ENCODE measurements around the gene TMEM14A.
"Not testable (repeated sequence)": the region's sequence is repeated elsewhere in the genome, so short reads cannot be mapped to it uniquely, and the experiment has no call there.

The TMEM14A gene

DNA sequence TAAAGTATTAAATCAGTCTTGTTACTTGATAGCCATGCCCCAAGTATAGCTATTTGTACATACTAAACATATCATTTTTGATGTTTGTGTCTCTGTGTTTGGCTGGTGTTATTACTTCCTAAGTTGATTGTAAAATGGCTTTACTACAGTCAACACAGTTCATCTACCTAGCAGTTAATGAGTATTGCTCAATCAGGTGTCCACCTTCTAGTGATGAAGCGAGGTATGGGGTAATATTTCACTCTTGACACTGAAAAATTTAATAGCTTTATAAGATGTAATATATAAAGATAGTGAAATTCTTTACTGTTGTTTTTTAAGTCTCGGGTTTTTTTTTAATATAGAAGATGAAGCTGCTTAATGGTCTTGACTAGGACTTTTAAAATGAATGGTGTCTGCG is 18.9 kb downstream of the TMEM14A start:
- no peak overlapping the region for H3K27ac ChIP-seq
- H3K4me3 ChIP-seq: no peak overlapping the region

DNA sequence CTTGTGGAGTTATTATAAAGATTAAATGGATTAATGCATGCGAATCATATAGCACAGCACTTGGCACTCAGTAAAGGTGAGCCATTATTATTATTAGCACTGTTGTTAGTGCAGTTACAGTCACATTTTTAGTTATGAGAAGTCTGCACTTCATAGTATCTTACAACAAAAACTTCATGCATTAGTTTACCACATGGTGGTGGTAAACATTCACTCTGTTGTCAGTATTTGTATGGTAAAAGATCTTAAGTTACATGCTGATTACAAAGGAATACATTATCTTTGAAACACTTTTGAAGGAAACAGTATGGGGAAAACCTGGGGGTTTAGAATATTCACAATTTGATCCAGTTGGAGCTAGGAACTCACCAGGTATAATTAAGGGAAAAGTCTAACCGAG is 20.8 kb downstream of the TMEM14A start:
- no peak overlapping the region for H3K27ac ChIP-seq
- H3K4me3 ChIP-seq: no peak overlapping the region

DNA sequence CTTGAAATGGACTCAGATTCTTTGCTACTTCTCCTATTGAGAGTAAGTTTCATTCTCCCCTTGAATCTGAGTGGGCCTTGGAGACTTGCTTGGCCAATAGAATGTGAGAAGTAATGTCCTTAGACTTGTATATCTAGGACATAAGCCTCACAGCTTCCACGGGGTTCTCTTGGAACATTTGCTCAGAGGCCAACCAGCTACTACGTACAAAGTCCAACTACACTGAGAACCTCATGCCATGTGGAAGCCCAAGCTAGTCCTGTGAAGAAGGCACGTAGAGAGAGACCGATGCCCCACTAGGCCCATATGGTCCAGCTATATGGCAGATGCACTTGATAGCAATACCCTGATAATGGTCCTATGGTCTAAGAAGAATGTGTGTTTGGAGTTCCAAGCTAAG is 22.9 kb downstream of the TMEM14A start:
- H3K27ac ChIP-seq: peak overlapping the region in 2 of 21 experiments; percentile 4 to 22
- no peak overlapping the region for H3K4me3 ChIP-seq

DNA sequence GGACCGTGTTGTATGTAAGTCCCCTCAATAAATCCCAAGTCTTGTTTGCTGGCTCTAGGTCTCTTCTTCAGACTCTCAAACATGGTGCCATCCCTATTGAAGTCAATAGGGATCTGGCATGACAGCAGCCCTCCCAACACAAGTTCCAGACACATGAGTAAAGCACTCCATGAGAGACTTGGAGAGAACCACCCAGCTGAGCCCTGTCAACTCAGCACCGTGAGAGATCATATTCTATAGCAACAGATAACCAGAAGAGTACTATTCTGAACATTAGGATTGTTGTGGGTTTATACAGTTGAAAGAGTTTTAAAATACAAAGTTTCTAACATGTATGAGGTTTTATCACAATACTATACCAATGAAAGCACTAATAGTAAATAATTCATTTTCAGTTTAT is 23.5 kb downstream of the TMEM14A start:
- no peak overlapping the region for H3K27ac ChIP-seq
- H3K4me3 ChIP-seq: no peak overlapping the region

DNA sequence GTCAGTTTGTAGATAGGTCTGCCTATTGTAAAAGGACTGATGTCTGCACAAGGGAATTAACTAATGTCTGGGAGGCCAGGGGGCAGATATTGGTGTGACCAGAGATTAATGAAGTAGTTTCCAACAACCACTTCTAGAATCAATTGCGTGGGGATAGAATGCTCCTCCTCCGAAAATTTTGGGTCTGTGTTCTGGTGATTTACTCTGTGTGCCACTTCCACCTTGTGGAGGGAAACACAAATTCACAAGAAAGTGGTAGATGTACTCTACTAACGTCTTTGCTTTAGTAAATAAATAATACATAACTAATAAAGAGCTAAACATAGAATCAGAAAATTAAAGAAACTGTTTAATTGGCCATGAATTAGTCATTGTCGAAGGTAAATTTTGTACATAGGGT is 25.5 kb downstream of the TMEM14A start:
- no peak overlapping the region for H3K27ac ChIP-seq
- no peak overlapping the region for H3K4me3 ChIP-seq

DNA sequence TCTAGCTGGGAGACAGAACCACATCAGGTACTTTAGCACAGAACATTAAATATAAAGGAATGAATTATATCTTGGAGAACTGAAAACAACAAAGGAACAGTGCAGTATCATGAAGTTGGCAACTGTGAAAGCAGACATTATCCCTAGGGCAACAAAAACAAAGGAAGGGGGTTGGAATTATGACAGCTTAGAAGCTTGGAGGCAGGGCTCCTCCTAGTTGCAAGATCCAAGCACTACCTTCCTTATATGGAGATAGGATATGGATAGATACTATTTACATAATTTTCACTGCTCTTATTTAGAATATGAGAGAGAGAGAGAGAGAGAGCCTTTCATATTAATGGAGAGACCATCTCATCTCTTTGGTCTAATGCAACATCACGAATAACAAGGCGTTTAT is 27.0 kb downstream of the TMEM14A start:
- H3K27ac ChIP-seq: no peak overlapping the region

DNA sequence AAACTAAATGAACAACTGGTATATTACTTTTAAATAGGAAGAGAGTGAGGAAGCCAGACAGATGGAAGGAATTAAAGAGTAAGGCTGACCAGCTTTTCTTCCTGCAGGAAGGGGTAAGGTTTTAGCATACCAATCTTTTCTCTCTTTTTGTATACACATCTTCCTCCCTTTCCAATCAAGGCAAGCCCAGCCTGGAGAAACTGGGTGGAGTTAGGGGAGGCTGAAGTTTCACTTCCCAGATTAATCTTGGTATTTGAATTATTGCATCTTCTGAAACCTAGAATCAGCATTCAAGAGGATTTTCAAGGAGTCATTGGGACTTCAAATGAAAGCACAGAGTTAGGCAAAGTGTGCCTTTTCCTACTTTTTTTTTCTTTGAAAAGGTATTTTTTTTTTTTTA is 33.1 kb downstream of the TMEM14A start:
- Histone ChIP-seq H3K4me3 (no peak overlapping the region), H3K27ac (no peak overlapping the region)

More for the DNA sequence above, 27.0 kb downstream of the TMEM14A start:
- H3K4me3 ChIP-seq: no peak overlapping the region

DNA sequence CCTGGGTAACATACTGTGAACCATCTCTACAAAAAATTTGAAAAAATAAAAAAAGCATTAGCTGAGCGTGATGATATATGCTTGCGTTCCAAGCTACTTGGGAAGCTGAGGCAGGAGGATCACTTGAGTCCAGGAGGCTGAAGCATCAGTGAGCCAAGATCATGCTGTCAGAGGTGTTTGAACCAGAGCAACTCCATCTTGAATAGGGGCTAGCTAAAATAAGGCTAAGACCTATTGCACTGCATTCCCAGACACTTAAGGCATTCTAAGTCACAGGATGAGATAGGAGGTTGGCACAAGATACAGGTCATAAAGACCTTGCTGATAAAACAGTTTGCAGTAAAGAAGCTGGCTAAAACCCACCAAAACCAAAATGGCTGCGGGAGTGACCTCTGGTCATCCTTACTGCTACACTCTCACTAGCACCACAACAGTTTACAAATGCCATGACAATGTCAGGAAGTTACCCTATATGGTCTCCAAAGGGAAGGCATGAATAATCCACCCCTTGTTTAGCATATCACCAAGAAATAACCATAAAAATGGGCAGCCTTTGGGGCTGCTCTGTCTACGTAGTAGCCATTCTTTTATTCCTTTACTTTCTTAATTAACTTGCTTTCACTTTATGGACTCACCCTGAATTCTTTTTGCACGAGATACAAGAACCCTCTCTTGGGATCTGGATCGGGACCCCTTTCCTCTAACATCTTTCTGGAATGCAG is 34.0 kb downstream of the TMEM14A start:
- not testable (repeated sequence) for H3K27ac ChIP-seq, H3K4me3 ChIP-seq

DNA sequence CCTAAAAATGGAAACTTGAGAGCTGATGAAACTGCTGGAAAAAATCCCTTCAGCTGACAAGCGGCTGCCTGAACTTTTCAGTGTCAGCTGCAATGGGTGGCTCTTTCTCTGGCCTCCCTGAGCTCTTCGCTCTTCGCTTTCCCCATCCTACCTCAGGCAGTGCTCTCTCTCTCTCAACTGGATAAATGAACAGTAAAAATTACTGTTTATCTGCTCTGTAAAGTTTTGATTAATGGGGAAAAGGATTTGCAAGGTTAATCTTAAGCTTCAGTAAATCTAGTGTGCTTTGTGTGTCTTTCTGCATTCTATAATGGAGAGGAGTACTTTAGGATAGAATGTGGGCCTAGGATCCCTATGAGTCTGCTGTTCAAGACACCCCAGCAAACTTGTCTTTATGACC is 35.1 kb downstream of the TMEM14A start:
- no peak overlapping the region for H3K27ac ChIP-seq
- H3K4me3 ChIP-seq: no peak overlapping the region

DNA sequence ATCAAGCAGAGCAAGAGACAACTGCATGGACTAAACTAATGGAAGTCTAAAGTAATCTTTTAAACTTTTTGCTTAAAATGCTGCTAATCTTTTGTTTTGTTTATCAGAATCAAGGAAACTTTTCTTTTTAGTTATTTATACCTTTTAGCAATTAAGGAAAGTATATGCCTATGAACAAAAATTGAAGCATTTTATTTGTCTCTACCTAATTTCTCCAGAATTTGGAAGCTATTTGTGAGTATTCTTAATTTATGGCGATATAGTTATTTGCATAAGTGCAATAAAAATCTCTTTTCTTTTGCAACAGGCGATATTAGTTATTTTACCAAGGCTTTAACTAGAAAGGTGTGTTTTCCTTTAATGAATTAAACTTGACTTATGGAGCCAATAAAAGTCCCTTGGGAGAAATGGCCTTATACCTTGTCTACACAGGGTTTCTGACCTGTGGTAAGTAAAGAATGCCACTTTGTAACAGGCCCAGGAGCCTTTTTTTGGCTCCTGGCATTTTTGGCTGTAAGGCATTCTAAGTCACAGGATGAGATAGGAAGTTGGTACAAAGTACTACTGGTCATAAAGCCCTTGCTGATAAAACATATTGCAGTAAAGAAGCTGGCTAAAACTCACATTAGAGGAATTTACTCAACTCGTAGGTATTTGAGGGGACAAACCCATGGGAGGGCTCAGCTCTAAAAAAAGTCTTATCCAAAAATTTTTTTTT is 37.2 kb downstream of the TMEM14A start:
- no peak overlapping the region for H3K4me3 ChIP-seq
- H3K27ac ChIP-seq: no peak overlapping the region

DNA sequence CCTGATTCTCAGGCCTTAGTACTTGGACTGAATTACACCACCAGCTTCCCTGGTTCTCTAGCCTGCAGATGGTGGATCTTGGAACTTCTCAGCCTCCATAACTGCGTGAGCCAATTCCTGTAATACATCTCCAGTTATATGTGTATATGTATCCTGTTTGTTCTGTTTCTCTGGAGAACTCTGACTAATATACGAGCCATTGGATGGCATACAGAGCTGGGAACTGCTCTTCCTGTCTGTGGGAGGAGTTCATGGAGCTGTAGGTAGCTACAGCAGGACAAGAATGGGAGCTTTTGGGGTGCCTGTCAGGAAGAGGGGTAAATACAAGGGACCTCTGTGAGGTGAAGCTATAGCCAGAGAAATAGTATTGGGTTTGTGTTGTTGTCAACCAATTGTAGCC is 41.2 kb downstream of the TMEM14A start:
- Histone ChIP-seq H3K27ac (no peak overlapping the region), H3K4me3 (no peak overlapping the region)

DNA sequence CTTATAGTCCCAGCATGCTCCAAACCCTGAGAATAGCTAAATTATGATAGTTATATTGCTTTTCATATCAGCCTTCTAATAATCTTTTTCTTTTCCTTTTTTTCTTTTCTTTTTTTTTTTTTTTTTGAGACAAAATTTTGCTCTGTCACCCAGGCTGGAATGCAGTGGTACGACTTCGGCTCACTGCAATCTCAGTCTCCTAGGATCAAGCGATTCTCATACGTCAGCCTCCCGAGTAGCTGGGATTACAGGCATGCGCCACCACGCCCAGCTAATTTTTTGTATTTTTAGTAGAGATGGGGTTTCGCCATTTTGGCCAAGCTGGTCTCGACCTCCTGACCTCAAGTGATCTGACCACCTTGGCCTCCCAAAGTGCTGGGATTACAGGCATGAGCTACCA is 43.8 kb downstream of the TMEM14A start:
- not testable (repeated sequence) for H3K27ac ChIP-seq, H3K4me3 ChIP-seq

DNA sequence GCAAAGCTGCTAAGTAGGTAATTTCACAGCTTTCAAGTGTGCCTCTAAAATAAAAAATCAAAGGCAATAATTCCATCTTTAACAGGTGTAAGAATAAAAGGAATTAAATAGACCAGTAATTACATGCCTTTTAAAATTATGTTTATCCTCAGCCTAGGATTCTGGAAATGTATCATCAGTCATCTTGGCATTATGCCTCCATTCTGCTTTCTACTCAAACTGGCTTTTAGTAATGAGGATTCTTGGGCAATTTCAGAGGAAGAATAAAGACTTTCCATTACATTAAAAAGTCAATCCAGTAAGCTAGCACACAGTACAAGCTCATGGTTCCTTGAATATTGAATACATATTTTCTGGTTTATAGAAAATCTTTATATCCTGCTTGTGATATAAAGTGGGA is 47.6 kb downstream of the TMEM14A start:
- no peak overlapping the region for H3K27ac ChIP-seq
- no peak overlapping the region for H3K4me3 ChIP-seq

DNA sequence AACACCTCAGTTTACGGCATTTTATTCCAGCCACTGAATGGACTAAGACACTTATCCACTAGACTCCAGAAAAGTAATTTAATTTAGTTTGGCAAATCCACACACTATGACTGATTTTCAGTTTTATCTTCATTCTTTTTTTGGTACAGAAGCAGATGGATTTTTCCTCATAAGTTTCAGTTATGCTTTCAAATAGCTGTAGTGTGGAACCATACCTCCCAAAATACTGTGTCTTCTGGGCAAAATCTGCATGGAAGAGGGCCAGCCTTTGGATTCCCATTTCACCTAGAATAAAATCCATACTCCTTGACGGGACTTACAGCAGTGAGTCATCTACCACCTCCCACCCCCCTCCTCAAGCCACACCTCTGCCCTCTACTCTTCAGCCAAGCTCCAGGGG is 49.4 kb downstream of the TMEM14A start:
- Histone ChIP-seq H3K4me3 (no peak overlapping the region), H3K27ac (no peak overlapping the region)

DNA sequence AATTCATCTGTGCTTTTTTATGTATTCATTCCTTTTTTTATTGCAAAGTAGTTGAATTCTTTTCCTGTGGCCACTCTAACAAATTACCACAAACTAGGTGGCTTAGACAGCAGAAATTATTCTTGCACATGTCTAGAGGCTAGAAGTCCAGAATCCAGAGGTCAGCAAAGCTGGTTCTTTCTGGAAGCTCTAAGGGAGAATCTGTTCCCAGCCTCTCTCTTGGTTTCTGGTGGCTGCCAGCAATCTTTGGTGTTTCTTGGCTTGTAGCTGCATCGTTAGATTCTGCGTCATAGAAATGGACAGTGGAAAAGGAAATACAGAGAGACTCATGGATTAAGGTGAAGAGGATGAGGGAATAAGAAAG is 53.1 kb downstream of the TMEM14A start:
- Histone ChIP-seq H3K4me3 (no peak overlapping the region), H3K27ac (no peak overlapping the region)

DNA sequence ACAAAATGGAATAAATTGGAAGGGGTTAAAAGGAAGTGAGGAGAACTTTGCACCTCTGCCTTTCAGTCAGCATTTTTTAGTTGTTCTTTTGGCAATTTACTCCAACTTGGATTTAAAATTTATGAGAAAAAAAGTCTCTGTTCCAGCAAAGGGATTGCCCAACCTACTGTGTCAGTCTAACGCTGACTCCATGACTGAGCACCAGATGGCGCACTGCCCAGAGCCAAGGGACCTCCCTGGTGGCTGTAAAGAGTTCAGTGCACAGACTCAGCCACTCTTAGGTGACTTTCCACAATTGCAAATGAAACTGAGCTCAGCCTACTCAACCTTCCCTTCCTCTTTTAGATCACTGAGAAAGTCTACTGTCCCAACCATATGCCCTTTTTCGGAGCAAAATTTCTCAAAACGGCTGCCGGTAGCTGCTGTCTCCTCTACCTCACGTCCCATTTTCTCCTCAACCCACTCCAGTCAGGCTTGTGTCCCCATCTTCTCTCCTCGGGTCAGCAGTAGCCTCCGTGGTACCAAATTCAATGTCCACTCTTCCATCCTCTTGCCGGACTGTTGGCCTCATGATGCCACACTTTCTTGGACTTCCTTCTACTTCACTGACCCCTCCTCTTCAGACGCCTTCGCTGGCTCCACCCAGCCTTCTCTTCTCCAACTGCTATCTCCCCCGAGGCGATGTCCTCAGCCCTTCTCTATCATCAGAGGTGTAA is 53.7 kb downstream of the TMEM14A start:
- peak overlapping the region in 6 of 21 experiments; percentile 18 to 51 (median 34) for H3K27ac ChIP-seq
- H3K4me3 ChIP-seq: no peak overlapping the region

DNA sequence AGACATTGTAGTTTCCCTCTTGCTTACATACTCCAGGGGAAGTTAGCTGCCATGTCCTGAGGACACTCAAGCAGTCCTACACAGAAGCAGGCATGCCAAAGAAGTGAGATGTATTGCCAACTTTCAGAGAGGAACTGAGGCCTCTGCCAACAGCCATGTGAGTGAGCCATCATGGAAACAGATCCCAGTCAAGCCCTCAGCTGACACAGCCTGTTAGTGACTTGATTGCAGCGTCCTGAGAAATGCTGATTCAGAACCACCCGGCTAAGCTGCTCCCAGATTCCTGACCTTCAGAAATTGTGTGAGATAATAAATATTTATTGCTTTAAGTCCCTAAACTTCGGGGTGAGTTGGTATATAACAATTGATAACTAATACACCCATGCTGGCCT is 54.2 kb downstream of the TMEM14A start:
- H3K27ac ChIP-seq: peak overlapping the region in 4 of 21 experiments; percentile 18 to 51 (median 34)
- no peak overlapping the region for H3K4me3 ChIP-seq

DNA sequence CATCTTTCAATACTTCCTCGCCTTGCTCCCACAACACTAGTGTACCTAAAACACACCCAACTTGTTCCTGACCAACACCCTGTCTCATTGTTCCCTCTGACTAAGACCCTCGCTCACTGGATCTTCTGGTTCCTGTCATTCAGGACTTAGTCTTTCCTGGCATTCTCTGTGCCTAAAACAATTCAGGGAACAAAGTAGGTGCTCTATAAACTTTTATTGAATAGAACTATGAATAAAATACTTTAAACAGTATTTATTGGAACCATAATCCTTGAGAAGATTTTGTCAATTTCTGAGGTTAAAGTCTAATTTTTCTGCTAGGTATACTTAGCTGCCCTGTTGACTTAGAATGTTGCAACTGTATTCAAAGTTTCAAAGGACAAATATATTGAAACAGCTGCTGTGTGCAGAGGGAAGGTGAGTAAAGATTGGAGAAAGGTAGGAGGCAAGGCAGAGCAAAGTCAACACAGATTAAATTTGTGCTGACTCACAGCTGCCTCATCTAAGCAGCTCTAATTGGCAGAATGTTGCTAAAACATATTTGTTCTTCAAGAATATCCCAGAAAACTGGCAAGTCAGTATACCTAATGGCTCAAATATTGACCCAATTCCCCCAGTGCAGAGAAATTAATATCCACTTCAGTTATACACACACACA is 54.8 kb downstream of the TMEM14A start:
- H3K27ac ChIP-seq: peak overlapping the region in 3 of 21 experiments; percentile 18 to 35 (median 32)
- no peak overlapping the region for H3K4me3 ChIP-seq

DNA sequence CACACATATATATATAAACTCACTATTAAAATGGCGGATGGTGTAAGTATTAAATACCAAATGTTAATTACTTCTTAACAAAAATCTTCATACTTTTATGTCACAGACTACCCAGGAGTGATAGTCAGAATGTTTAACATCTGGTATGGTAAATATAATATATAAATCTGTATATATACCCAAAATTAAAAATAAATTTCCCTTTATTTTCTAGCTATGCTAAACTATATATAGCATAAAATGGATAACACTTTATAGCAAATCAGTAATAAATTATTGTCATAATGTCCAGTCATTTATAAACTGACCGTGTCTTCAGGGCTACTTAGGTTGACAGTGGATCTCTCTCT is 55.3 kb downstream of the TMEM14A start:
- Histone ChIP-seq H3K4me3 (no peak overlapping the region), H3K27ac (no peak overlapping the region)

DNA sequence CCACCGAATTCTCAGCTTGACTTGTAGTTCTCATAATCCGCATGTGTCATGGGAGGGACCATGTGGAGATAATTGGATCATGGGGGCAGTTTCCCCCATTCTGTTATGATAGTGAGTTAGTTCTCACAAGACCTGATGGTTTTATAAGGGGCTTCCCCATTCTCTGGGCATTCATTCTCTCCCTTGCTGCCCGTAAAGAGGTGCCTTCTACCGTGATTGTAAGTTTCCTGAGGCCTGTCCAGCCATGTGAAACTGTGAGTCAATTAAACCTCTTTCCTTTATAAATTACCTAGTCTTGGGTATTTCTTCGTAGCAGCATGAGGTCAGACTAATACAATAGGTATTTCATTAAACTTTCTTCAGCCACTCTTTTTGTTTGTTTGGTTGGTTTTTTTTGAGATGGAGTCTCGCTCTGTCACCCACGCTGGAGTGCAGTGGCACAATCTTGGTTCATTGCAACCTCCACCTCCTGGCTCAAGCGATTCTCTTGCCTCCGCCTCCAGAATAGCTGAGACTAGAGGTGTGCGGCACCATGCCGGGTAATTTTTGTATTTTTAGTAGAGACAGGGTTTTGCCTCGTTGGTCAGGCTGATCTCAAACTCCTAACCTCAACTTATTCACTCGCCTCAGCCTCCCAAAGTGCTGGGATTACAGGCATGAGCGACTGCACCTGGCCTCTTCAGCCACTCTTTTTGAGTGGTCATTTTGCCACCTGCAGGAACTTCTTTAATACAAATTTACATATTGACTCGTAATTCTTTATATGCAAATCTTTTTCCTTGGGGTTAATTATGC is 56.0 kb downstream of the TMEM14A start:
- H3K27ac ChIP-seq: no peak overlapping the region
- no peak overlapping the region for H3K4me3 ChIP-seq

Data from skin epidermis (tissue), 12 donors.